Measurements from ENCODE around the gene MEAF6. TPM values are rescaled to one million over a fixed set of nuclear protein-coding genes. Genes with fewer than 3 reads are reported as not detected.

The MEAF6 gene
- total and polyA plus RNA-seq, 2 of the 8 experiments (the other 6 are each of a cell fraction or from before 2014, with no cell fraction given), result 23.0 to 38.8 TPM

DNA sequence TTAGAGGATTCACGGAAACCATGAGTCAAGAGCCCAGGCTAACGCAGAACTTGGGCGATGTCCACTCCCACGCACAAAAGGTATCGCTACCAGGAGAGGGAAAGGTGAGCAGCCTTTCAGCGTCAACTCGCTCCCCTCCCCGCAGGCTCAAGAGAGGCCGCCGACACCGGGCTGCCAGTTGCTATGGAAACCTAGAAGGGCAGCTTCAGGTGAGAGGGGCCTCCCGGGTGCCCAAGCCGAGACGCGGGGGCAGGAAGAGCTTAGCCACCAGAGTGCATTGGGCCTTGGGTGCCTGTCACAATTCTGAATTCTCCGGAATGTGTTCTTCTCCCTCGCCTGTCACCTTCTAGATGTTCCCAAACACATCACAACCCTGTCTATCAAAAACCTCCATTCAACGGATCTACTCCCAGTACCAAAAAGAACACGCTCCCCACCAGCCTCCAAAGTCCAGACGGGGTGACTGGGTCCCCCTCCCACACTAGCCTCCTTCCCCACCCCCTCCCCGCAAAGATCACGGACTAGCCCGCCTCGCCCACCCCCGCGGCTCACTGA lies 694 bp downstream of the MEAF6 start:
- Histone ChIP-seq H2BK5ac (ENCODE audit: low read depth, low read length) (no peak overlapping the region), H3K4me1 (replicated peaks in 1 of 4; ENCODE audit: control insufficient read depth in 3 of 4, insufficient read depth in 4 of 4, low read length in 3 of 4) (peaks cover 2 to 13% (median 6%) of the 10 kb centered on the region in 4 experiments; a peak in 4 of 7 replicates), H4K20me1 (replicated peaks in 1 of 2; ENCODE audit: control insufficient read depth in 1 of 2, insufficient read depth in 2 of 2, low read length in 2 of 2) (peaks cover 3 to 7% of the 10 kb centered on the region in 2 experiments), H4K91ac (replicated peaks; ENCODE audit: insufficient read length, low read length) (no peak overlapping the region), H3K79me2 (ENCODE audit: control insufficient read depth in 1 of 2, insufficient read depth in 2 of 2, low read length in 2 of 2) (peaks cover 3 to 15% of the 10 kb centered on the region in 2 experiments; a peak in 2 of 4 replicates), H3K4me3 (ENCODE audit: extremely low read depth in 1 of 4, insufficient read depth in 2 of 4, low read depth in 3 of 4, low read length in 4 of 4) (peak overlapping the region; percentile 69 to 97 (median 78)), H2BK20ac (ENCODE audit: low read length) (no peak overlapping the region), H2BK120ac (replicated peaks; ENCODE audit: low read depth, low read length) (no peak overlapping the region), H2AK5ac (ENCODE audit: low read depth, low read length) (no peak overlapping the region), H3K79me1 (ENCODE audit: low read depth, low read length) (peaks cover 4% of the 10 kb centered on the region), H3K18ac (ENCODE audit: extremely low read depth, low read length) (no peak overlapping the region), H4K5ac (ENCODE audit: insufficient read length, low read depth, low read length) (no peak overlapping the region), H3K27ac (ENCODE audit: low read depth, low read length) (no peak overlapping the region), H3K27me3 (replicated peaks in 1 of 4; ENCODE audit: control insufficient read depth in 3 of 4, extremely low read depth in 1 of 4, insufficient read depth in 3 of 4, low read length in 3 of 4) (no peaks in the 10 kb centered on the region), H4K8ac (ENCODE audit: extremely low read depth, insufficient read depth, low read length) (no peak overlapping the region), H3K23me2 (ENCODE audit: low read depth, low read length) (peaks cover 13% of the 10 kb centered on the region), H3K23ac (ENCODE audit: insufficient read length) (no peak overlapping the region), H2AFZ (ENCODE audit: low read length) (no peak overlapping the region), H3K9ac (replicated peaks in 1 of 4; ENCODE audit: extremely low read depth in 1 of 4, low read depth in 3 of 4, low read length in 3 of 4) (no peak overlapping the region), H3K9me3 (ENCODE audit: insufficient read depth in 2 of 2, low read depth in 1 of 2, low read length in 1 of 2) (no peaks in the 10 kb centered on the region; a peak in 1 of 4 replicates), H3K4me2 (ENCODE audit: insufficient read depth in 1 of 2, low read depth in 2 of 2, low read length in 2 of 2) (peak overlapping the region; percentile 85 to 89), H2BK15ac (ENCODE audit: low read length) (no peak overlapping the region), H3K14ac (ENCODE audit: insufficient read length) (no peak overlapping the region), H3K36me3 (ENCODE audit: control insufficient read depth in 2 of 4, insufficient read depth in 4 of 4, low read length in 3 of 4) (peaks cover 0 to 18% (median 5%) of the 10 kb centered on the region in 4 experiments; a peak in 6 of 8 replicates), H2BK12ac (ENCODE audit: low read depth, low read length) (no peak overlapping the region), H3K4ac (replicated peaks; ENCODE audit: insufficient read length, low read depth, low read length) (no peak overlapping the region), H3K56ac (replicated peaks; ENCODE audit: insufficient read length, low read depth, low read length) (no peak overlapping the region)
- ChIA-PET POLR2A (ENCODE audit: partially characterized antibody) (interaction anchor here (0.6 to 2.3 kb wide), 12 partner anchors 11 to 227 kb away, joined by 3 to 15 read pairs (median 3); partner anchors contain the start of genes DNALI1 and ZC3H12A), CTCF (ENCODE audit: partially characterized antibody) (interaction anchor here (0.6 to 3.6 kb wide), 11 partner anchors 8 to 430 kb away, joined by 3 to 18 read pairs (median 4); partner anchors contain the start of gene DNALI1)
- peak in 1 of 2 experiments; percentile 61 for DNase-seq (ENCODE audit: low read depth in 1 of 2, low spot score in 2 of 2)
- WGBS, 2 experiments (ENCODE audit: extremely low coverage in 1 of 2, insufficient coverage in 1 of 2, insufficient read length in 1 of 2, insufficient replicate concordance in 2 of 2, low coverage in 1 of 2, low lambda C conversion rate in 2 of 2, missing lambda C conversion rate in 1 of 2), result 8% methylated on average over 18 of the region's 26 CpGs; no CpG with 5 or more reads in 1 of the 2 experiments
- no peak for FAIRE-seq
- TF ChIP-seq, protein P1, sequence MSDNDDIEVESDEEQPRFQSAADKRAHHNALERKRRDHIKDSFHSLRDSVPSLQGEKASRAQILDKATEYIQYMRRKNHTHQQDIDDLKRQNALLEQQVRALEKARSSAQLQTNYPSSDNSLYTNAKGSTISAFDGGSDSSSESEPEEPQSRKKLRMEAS (IDR thresholded peaks at IDR 0.05), result no peak
- TF ChIP-seq KDM5A (IDR thresholded peaks at IDR 0.05; ENCODE audit: low read length) (no peak), RXRA (IDR thresholded peaks at IDR 0.05; ENCODE audit: insufficient read depth, low read depth, low read length) (no peak), CHD2 (IDR thresholded peaks at IDR 0.05; ENCODE audit: low read length) (no peak), EZH2 (IDR thresholded peaks at IDR 0.05; ENCODE audit: low read depth, low read length, severe bottlenecking) (no peak), KDM1A (IDR thresholded peaks at IDR 0.05; ENCODE audit: borderline replicate concordance, low read length) (no peak), SAP30 (IDR thresholded peaks at IDR 0.05; ENCODE audit: insufficient read depth, insufficient replicate concordance, low read length) (peak; percentile 88), CTBP2 (IDR thresholded peaks at IDR 0.05; ENCODE audit: borderline replicate concordance, insufficient read depth, insufficient read length, low read length) (no peak), EGR1 (IDR thresholded peaks at IDR 0.05; ENCODE audit: borderline replicate concordance, low read depth, low read length) (peak; percentile 34; the same call in 1 of the 2 replicates)
- TF ChIP-seq, protein P2, sequence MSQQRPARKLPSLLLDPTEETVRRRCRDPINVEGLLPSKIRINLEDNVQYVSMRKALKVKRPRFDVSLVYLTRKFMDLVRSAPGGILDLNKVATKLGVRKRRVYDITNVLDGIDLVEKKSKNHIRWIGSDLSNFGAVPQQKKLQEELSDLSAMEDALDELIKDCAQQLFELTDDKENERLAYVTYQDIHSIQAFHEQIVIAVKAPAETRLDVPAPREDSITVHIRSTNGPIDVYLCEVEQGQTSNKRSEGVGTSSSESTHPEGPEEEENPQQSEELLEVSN (IDR thresholded peaks at IDR 0.05), result no peak
